ENCODE results near the gene PDZD4.

DNA sequence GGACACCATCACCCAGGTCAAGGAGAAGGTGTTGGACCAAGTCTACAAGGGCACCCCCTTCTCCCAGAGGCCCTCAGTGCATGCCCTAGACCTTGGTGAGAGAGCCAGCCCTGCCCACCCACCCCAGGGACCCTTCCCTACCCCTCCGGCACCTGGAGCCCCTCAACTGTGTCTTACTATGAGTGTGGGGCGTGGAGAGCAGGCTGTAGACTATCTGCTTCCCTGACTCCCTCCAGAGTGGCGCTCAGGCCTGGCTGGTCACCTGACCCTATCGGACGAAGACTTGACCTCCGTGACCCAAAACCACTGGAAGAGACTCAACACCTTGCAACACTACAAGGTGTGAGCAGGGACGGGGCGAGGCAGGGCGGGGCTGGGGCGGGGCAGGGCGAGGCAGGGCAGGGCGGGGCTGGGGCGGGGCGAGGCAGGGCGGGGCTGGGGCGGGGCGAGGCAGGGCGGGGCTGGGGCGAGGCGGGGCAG, 54.2 kb downstream of the PDZD4 start:
- TF ChIP-seq, protein P1, sequence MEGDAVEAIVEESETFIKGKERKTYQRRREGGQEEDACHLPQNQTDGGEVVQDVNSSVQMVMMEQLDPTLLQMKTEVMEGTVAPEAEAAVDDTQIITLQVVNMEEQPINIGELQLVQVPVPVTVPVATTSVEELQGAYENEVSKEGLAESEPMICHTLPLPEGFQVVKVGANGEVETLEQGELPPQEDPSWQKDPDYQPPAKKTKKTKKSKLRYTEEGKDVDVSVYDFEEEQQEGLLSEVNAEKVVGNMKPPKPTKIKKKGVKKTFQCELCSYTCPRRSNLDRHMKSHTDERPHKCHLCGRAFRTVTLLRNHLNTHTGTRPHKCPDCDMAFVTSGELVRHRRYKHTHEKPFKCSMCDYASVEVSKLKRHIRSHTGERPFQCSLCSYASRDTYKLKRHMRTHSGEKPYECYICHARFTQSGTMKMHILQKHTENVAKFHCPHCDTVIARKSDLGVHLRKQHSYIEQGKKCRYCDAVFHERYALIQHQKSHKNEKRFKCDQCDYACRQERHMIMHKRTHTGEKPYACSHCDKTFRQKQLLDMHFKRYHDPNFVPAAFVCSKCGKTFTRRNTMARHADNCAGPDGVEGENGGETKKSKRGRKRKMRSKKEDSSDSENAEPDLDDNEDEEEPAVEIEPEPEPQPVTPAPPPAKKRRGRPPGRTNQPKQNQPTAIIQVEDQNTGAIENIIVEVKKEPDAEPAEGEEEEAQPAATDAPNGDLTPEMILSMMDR (IDR thresholded peaks at IDR 0.05; ENCODE audit: insufficient read depth, low read depth, low read length) = no peak
- no peak for TF ChIP-seq EZH2 (IDR thresholded peaks at IDR 0.05; ENCODE audit: insufficient read depth, low read length)
